NCI-H1436 (cell line): Measurements from ENCODE around the gene PFKFB4.
A peak's percentile ranks its signal among the peaks of the same experiment; 100 is the strongest.
"Not testable (repeated sequence)": the region's sequence is repeated elsewhere in the genome, so short reads cannot be mapped to it uniquely, and the experiment has no call there.

Experiments
- DNase-seq: peaks from one replicate; lab custom pipeline; 2025; lab: John Stamatoyannopoulos, UW

PFKFB4 gene

DNA sequence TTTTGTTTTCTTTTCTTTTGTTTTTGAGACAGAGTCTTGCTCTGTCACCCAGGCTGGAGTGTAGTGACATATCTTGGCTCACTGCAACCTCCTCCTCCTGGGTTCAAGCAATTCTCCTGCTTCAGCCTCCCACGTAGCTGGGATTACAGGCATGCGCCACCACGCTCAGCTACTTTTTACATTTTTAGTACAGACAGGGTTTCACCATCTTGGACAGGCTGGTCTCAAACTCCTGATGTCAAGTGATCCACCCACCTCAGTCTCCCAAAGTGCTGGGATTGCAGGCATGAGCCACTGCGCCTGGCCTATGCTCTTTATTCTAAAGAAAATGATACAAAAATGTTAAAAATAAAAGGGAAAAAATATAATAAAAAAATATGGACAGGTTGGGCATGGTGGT is 25.9 kb downstream of the PFKFB4 start:
- DNase-seq, result not testable (repeated sequence)

DNA sequence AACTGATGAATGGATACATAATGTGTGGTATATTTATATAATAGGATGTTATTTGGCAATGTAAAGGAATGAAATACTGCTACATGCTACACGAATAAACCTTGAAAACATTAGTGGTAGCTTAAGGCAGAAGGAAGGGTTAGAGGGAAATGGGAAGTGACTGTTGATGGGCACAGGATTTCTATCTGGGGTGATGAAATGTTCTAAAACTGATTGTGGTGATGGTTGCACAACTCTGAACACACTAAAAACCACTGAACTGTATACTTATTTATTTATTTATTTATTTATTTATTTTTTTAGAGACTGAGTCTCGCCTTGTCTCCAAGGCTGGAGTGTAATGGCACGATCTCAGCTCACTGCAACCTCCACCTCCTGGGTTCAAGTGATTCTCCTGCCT is 27.8 kb downstream of the PFKFB4 start:
- DNase-seq, result no peak

DNA sequence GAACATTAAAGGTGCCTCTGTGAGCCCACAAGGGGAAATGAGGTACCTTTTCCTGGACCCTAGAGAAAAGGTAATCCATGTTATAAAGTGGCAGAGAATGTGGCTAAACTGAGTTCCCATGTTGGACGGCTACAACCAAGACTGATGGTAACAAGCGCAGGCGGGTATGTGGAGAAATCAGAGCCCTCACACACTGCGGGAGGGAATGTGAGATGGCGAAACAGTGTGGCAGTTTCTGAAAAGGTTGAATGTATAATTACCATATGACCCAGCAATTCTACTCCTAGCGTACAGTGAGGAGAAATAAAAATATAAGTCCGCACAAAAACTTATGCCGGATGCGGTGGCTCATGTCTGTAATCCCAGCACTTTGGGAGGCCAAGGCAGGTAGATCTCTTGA is 28.6 kb downstream of the PFKFB4 start:
- DNase-seq, result no peak

DNA sequence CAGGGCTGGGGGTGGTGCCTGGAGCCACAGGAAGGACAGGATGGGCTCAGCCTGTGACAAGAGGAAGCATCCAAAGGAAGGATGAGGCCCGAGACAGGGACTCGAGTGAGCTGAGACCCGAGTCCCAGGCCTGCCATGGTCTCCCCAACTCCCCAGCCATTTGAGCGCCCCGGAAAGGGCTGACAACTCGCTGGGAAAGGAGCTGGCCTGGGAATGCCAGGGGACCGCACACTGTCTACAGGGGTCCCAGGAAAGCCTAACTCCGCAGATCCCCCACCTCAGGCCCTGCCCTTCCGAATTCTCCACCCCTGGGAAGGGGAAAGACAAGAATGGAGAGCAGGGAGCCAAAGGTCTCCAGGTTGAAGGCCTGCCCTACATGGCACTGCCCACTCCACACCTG is 31.6 kb downstream of the PFKFB4 start:
- no peak for DNase-seq

GRCh38 chr3:48521635-48522034 is 35.0 kb downstream of the PFKFB4 start:
- DNase-seq, result no peak

DNA sequence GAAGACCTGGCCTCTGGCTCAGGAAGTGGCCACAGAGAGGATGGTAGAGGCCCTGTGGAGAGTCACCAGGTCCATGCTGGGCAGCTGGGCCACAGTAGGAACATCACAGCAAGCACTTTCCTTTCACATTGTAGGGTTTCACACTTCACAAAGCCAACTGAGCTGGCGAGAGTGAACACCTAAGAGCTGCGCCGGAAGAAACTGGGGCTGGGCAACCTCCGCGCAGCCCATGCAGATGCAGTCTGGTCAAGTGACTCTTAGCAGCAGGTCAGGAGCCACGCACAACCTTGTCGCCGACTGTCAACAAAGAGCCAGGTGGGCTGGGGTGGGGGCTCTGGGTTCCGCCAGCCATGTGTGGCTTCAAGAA is 37.3 kb downstream of the PFKFB4 start:
- no peak for DNase-seq

DNA sequence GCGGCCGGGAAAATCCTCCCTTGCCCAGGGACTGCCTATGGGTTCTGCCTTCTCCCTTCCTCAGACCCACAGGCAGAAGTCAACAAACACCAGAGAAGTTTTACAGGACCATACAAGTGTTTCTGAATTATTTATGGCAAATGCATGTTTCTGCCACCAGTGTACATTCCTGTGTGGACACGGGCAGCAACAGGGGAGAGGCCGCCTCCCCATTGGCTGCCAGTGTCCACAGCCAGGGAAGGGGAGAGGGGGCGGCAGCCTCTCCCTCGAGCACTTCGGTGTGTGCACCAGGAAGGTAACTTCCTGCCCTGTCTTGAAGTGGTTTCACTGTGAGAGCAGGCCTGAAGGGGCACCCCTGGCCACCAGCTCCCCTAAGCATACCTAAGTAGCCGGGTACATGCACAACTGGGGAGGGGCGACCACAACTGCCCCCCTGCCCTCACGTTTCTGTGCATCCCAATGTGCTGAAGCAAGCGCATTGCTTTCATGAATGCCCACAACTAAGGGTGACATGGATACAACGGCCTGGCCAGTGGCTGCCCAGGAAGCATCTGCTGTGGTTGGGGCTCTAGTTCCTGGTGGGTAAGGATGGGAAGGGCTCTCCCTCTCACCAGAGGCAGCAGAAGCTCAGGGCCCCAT is 37.8 kb downstream of the PFKFB4 start:
- DNase-seq, result no peak

DNA sequence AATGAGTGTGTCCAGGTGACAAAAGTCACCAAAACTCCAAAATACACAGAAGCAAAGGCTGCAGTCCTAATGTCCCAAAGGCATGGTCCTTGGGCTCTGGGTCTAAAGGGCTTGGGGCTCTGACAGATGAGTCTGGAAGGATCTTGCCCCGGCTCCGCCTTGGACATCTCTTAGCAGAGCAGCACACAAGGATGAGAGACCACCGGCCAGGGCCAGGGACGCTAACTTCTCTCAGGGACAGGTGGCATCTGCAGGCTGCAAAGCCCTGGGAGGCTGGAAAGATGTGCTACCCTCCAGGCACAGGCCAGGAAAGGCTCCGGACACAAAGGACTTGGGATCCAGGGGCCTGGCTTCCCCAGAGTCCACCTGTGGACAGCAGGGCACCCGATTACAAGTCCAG is 38.5 kb downstream of the PFKFB4 start:
- no peak for DNase-seq

- no peak for DNase-seq
Measured at GRCh38 chr3:48516571-48516970, 40.0 kb downstream of the PFKFB4 start.

- no peak for DNase-seq
Measured at GRCh38 chr3:48514431-48515227, 42.0 kb downstream of the PFKFB4 start.

GRCh38 chr3:48511551-48511950 is 45.1 kb downstream of the PFKFB4 start:
- DNase-seq, result no peak

DNA sequence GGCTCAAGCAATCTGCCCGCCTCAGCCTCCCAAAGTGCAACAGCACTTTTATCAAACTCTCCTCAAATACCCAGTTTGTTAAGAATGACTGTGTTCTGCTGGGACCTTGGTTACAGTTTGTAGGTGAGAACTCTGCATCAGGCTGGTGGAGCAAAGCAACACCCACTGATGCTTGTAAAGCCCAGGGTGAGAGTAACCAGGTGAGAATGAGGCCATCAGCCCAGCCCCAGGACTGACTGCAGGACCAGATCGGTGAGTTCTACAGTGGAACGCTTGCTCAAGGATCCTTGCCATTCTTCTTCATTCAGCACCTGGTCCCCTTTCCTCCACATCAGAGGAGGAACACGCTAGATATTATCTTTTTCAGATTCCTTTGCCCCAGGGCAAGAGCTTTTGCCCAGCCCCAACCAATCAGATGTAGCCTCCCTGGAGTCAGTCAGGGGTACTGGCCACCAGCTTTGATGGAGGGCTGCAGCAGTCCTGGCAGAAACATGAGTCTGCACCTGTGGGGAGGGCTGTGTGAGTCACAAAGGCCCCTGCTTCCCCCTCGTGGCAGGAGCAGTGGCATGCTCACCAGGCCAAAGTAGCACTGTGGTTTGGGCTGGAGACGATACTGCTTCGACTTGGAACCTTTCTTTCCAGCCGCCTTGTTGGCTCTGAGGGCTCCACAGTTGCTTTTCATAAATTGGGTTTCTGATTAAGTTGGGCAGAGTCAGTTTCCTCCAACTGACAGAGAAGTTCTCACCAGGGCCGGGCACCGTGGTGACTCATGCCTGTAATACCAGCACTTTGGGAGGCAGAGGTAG is 49.1 kb downstream of the PFKFB4 start:
- DNase-seq, result peak; percentile 21

DNA sequence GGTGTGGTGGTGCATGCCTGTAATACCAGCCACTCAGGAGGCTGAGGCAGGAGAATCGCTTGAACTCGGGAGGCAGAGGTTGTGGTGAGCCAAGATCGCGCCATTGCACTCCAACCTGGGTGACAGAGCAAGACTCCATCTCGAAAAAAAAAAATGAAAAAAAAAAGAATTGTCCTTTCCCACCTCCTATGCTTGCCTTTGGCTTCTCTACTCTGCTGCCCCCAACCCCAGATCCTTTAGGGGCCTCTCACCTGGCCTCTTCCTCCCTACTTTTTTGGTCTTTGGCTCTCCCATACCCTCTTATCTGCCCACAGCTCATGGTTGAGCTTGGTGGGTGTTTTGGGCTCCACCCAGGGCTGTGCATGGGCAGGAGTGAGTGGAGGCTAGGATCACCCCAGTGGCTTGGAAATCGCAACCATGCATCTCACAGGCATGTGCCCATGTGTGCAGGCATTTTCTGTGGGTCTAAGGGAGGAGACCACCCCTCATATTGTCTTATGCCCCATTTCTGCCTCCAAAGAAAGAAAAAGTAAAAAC is 50.6 kb downstream of the PFKFB4 start:
- DNase-seq, result no peak

GRCh38 chr3:48505146-48505545 is 51.5 kb downstream of the PFKFB4 start:
- DNase-seq, result no peak

GRCh38 chr3:48504051-48504946 is 52.3 kb downstream of the PFKFB4 start, which contains the start of gene SHISA5:
TSS of gene SHISA5 (minus strand) at chr3:48504174. CDS start at chr3:48504094, 80 bp downstream.
- no peak for DNase-seq

GRCh38 chr3:48503401-48504050 is 53.1 kb downstream of the PFKFB4 start:
- DNase-seq, result no peak

DNA sequence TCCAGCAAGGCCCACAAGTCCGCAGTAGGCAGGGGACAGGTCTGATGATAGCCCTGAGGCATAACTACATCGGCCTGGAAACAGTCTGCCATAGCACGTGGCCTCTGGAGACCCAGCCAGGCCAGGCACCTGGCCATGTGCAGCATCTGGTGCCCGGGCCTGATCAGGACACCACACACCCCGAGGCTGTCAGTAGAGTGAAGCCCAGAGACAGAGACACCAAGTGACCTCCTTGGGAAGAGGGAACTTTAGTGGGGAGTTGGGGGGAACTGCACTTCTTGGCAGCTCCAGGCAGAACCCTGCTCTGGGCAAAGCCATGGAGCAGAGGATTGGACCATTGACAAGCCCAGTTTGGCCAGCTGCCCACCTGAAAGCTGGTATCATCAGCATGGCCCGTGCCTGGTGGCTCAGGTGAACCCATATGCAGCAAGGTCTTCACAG is 53.9 kb downstream of the PFKFB4 start:
- no peak for DNase-seq

DNA sequence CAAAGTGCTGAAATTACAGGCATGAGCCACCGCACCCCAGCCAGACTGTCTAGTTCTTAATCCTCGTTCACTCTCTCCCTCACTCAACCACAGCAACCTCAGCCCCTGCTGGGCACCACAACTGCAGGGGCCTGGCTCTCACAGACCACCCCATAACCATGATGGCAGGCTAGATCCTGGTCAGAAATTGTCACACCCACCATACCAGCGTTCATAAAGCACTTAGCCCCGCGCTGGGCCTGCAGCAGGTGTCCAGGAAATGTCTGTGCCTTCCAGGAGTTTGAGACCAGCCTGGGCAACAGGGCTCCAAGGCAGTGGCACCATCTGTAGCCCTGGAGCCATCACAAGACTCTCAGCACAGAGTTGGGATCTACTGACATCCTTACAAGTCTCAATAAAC is 54.5 kb downstream of the PFKFB4 start:
- DNase-seq, result no peak

GRCh38 chr3:48501196-48501595 is 55.4 kb downstream of the PFKFB4 start:
- DNase-seq, result no peak

DNA sequence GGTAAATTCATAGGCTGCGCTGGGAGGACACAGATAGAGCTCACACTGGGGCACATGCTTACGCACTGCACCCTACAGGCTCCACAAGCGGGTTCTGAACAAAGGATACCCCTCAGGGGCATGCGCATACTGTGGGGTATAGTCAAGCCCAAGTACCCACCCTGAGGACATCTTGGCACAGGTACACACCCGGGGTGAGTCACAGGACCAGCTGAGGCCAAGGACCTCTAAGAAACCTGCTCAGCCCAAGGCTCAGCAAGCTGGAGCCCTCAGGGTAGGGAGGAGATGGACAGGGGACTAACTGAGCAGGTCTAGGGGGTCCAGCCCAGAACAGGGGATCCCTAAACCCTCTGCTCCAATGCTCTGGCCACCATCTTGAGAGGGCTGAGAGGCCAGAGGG is 55.9 kb downstream of the PFKFB4 start:
- DNase-seq, result no peak

- no peak for DNase-seq
Measured at GRCh38 chr3:48493203-48493501, 63.5 kb downstream of the PFKFB4 start.
